Measurements from ENCODE around the gene EPHB1. TPM values are rescaled to one million over a fixed set of nuclear protein-coding genes. Genes with fewer than 3 reads are reported as not detected.

Gene EPHB1
- polyA plus RNA-seq, 3 donors = 0.06 to 0.55 TPM; not detected in 1

- Histone ChIP-seq H3K27ac (ENCODE audit: low read depth in 1 of 2, low read length in 2 of 2) (no peak overlapping the region), H2AFZ (ENCODE audit: insufficient read depth, low read depth, low read length, poor library complexity, severe bottlenecking) (no peak overlapping the region), H3K27me3 (ENCODE audit: control insufficient read depth in 2 of 2, insufficient read depth in 2 of 2, low read length in 2 of 2) (no peaks in the 10 kb centered on the region), H4K20me1 (ENCODE audit: insufficient read depth, low read length) (no peaks in the 10 kb centered on the region), H3K79me2 (ENCODE audit: insufficient read depth, low read length) (no peaks in the 10 kb centered on the region), H3K4me2 (replicated peaks; ENCODE audit: extremely low read depth, low read length, poor library complexity, severe bottlenecking) (no peak overlapping the region), H3K4me3 (replicated peaks in 1 of 3; ENCODE audit: low read depth in 2 of 3, low read length in 3 of 3) (no peak overlapping the region), H3K9ac (ENCODE audit: insufficient read depth, low read length, poor library complexity, severe bottlenecking) (no peak overlapping the region), H3K36me3 (replicated peaks in 1 of 2; ENCODE audit: control insufficient read depth in 1 of 2, insufficient read depth in 2 of 2, low read length in 2 of 2) (no peaks in the 10 kb centered on the region), H3K4me1 (ENCODE audit: control insufficient read depth in 1 of 2, insufficient read depth in 2 of 2, low read length in 2 of 2) (no peaks in the 10 kb centered on the region), H3K9me3 (replicated peaks in 1 of 2; ENCODE audit: control insufficient read depth in 1 of 2, insufficient read depth in 1 of 2, low read length in 2 of 2) (peaks cover 0 to 3% of the 10 kb centered on the region in 2 donors)
- WGBS (ENCODE audit: insufficient coverage) = 78% methylated on average over 1 of the region's 2 CpGs
- Mint-ChIP-seq H3K4me3 (no peak overlapping the region), H3K4me1 (peaks cover 2% of the 10 kb centered on the region), H3K27ac (no peak overlapping the region), H3K36me3 (no peaks in the 10 kb centered on the region), H3K27me3 (ENCODE audit: low read depth in 3 of 3) (peaks cover 0 to 6% (median 4%) of the 10 kb centered on the region in 3 donors), H3K9me3 (peaks cover 4 to 11% (median 7%) of the 10 kb centered on the region in 7 donors)
- TF ChIP-seq CTCF (IDR thresholded peaks at IDR 0.05) = no peak
- DNase-seq = no peak
- intact Hi-C loops (cut with micrococcal nuclease) = no loop called here
These were observed 364.7 kb downstream of the EPHB1 start for GRCh38 chr3:135159681-135160247.

- Histone ChIP-seq H3K4me3 (replicated peaks in 1 of 3; ENCODE audit: low read depth in 2 of 3, low read length in 3 of 3) (no peak overlapping the region), H4K20me1 (ENCODE audit: insufficient read depth, low read length) (no peaks in the 10 kb centered on the region), H3K9me3 (replicated peaks in 1 of 2; ENCODE audit: control insufficient read depth in 1 of 2, insufficient read depth in 1 of 2, low read length in 2 of 2) (no peaks in the 10 kb centered on the region), H2AFZ (ENCODE audit: insufficient read depth, low read depth, low read length, poor library complexity, severe bottlenecking) (no peak overlapping the region), H3K4me2 (replicated peaks; ENCODE audit: extremely low read depth, low read length, poor library complexity, severe bottlenecking) (no peak overlapping the region), H3K27me3 (ENCODE audit: control insufficient read depth in 2 of 2, insufficient read depth in 2 of 2, low read length in 2 of 2) (no peaks in the 10 kb centered on the region), H3K27ac (ENCODE audit: low read depth in 1 of 2, low read length in 2 of 2) (no peak overlapping the region), H3K4me1 (ENCODE audit: control insufficient read depth in 1 of 2, insufficient read depth in 2 of 2, low read length in 2 of 2) (no peaks in the 10 kb centered on the region), H3K9ac (ENCODE audit: insufficient read depth, low read length, poor library complexity, severe bottlenecking) (no peak overlapping the region), H3K36me3 (replicated peaks in 1 of 2; ENCODE audit: control insufficient read depth in 1 of 2, insufficient read depth in 2 of 2, low read length in 2 of 2) (no peaks in the 10 kb centered on the region), H3K79me2 (ENCODE audit: insufficient read depth, low read length) (no peaks in the 10 kb centered on the region)
- peaks cover 0 to 4% (median 2%) of the 10 kb centered on the region in 7 donors for H3K9me3 Mint-ChIP-seq
- TF ChIP-seq CTCF (IDR thresholded peaks at IDR 0.05) = no peak
- H3K36me3 Mint-ChIP-seq = no peaks in the 10 kb centered on the region
- H3K27me3 Mint-ChIP-seq (ENCODE audit: low read depth in 3 of 3) = peaks cover 2 to 4% (median 4%) of the 10 kb centered on the region in 3 donors
- no peaks in the 10 kb centered on the region for H3K4me1 Mint-ChIP-seq
- H3K27ac Mint-ChIP-seq = no peak overlapping the region
- WGBS (ENCODE audit: insufficient coverage) = no CpG with 5 or more reads among the region's 1 CpG
- no peak for DNase-seq
- H3K4me3 Mint-ChIP-seq = no peak overlapping the region
- intact Hi-C loops (cut with micrococcal nuclease) = no loop called here
These were observed 366.4 kb downstream of the EPHB1 start for GRCh38 chr3:135161425-135161824.
